Hindlimb muscle (tissue), 1 donor: ENCODE results near the gene CGB2. TPM values are rescaled to one million over a fixed set of nuclear protein-coding genes. Genes with fewer than 3 reads are reported as not detected.
A peak's percentile ranks its signal among the peaks of the same experiment; 100 is the strongest.
"Not testable (repeated sequence)": the region's sequence is repeated elsewhere in the genome, so short reads cannot be mapped to it uniquely, and the experiment has no call there.

ENCODE experiments used
- DNase-seq: peaks from one replicate; pipeline ENCODE4 v3.0.0-alpha.2; 2013
- polyA plus RNA-seq: library from polyadenylated mRNA; unstranded; fragments of 120-200 nt; gene quantifications from one replicate; pipeline ENCODE4 v1.2.1, GENCODE V29; 2013; ENCODE audit not compliant: insufficient read length

Gene CGB2
- polyA plus RNA-seq, 1 donor, result not detected

GRCh38 chr19:49038557-49039276 is 7.0 kb downstream of the CGB2 start:
- not testable (repeated sequence) for DNase-seq

GRCh38 chr19:49039736-49040135 is 8.0 kb downstream of the CGB2 start:
- not testable (repeated sequence) for DNase-seq

DNA sequence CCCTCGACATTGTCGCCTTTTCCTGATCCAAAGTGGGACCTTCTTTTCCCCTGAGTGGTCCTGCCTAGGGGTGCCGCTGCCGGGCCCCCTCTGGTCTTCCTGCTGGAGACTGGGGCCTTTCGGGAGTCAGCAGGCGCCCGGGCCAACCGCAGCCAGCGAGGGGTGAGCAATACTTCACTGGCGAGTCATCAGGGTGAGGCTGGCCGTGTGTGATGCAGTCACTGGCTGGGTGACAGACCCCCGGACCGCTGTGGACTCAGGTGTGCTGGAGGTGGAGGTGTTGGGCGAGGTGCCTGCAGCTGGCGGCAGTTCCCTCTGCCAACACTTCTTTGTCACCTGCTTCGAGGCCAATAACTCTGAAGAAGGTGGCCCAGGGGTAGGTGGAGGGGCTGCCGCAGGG is 10.5 kb downstream of the CGB2 start:
- DNase-seq, result no peak

DNA sequence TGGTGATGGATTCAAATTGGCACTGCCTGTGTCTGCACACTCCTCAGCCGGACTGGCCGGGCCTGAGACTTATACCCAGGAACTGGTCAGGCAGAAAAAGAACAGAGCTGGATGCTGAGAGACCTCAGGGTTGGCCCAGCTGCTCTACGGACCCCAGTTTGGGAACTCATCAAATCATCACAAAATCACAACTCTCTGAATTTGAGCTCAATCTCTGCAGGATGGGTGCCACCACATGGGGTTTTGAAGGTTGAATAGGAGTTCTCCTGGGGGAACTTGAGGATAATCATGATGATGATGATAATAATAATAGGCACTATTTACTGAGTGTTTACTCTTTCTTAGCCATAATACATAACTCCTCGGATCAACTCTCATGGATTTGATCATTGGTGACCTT is 11.0 kb downstream of the CGB2 start:
- DNase-seq, result not testable (repeated sequence)

DNA sequence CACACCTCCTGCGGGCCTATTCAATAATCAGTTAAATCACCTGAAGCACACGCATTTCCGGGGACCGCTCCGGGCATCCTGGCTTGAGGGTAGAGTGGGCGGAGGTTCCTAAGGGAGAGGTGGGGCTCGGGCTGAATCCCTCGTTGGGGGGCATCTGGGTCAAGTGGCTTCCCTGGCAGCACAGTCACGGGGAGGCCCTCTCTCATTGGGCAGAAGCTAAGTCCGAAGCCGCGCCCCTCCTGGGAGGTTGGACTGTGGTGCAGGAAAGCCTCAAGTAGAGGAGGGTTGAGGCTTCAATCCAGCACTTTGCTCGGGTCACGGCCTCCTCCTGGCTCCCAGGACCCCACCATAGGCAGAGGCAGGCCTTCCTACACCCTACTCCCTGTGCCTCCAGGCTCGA is 11.9 kb downstream of the CGB2 start, which contains the start of gene CGB5:
TSS of gene CGB5 (plus strand) at position 301 of the 400 bp plus-strand sequence. CDS start 362 bp downstream, outside the sequence.
- DNase-seq, result not testable (repeated sequence)

GRCh38 chr19:49049011-49049410 is 17.3 kb downstream of the CGB2 start, which contains the start of gene CGB8:
CGB8 (minus strand) TSS chr19:49049111; CDS start chr19:49048739, 372 bp downstream.
- not testable (repeated sequence) for DNase-seq

DNA sequence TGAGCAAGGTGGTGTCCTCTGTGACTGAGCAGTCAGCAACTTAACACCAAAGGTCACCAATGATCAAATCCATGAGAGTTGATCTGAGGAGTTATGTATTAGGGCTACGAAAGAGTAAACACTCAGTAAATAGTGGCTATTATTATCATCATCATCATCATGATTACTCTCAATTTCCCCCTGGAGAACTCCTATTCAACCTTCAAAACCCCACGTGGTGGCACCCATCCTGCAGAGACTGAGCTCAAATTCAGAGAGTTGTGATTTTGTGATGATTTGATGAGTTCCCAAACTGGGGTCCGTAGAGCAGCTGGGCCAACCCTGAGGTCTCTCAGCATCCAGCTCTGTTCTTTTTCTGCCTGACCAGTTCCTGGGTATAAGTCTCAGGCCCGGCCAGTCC is 18.1 kb downstream of the CGB2 start:
- not testable (repeated sequence) for DNase-seq

DNA sequence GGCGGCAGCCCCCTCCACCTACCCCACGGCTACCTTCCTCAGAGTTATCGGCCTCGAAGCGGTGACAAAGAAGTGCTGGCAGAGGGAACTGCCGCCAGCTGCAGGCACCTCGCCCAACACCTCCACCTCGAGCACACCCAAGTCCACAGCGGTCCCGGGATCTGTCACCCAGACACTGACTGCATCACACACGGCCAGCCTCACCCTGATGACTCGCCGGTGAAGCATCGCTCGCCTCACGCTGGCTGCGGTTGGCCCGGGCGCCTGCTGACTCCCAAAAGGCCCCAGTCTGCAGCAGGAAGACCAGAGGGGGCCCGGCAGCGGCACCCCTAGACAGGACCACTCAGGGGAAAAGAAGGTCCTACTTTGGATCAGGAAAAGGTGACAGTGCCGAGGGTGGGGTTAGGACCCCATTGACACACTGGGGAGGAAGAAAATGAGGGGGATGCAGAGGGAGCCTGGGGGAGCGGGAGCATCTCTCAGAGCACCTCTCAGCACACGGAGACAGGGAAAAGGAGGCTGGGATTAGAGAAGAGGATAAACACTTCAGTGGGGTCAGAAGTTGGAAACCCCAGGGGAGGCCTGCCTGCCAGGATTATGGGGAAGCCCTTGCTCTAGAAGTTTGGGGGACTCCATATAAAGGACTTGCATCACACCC is 18.8 kb downstream of the CGB2 start:
- DNase-seq, result not testable (repeated sequence)

DNA sequence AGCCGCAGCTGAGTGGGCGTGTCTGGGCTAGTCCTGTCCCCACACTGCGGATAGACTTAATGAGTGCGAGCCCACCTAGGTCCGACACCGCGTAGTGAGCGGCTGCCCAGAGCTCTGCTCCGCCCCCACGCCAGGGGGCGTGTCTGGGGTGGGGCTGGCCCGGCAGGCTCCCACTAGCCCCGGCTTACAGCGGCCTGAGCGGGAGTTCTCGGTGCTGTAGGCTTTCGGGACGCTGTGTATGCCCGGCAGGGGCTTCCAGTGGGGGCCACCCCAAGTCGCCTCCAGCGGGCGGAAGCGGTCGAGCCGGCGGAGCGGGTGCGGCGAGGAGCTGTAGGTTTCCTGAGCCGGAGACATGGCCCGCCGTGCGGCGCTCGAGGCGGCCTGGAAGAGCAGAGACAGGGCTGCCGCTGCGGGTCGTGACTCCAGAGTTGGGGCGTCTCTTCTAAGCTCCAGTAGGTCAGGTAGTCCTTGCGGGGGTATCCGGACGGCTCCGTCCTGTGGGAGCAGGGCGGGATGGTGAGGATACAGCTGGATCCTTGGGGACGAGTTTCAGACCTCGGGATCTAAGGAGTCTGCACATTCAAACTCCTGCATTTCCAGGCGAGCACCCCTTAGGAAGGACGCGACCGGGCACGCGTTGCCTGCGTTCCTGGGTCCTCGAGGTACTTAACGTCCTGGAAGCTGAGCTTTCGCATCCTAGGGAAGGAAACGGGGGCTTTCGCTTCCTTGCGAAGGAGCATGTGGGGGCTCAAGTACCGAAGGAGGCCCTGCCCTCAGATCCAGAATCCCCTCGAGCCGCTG is 24.6 kb downstream of the CGB2 start:
- peak; percentile 46 for DNase-seq

DNA sequence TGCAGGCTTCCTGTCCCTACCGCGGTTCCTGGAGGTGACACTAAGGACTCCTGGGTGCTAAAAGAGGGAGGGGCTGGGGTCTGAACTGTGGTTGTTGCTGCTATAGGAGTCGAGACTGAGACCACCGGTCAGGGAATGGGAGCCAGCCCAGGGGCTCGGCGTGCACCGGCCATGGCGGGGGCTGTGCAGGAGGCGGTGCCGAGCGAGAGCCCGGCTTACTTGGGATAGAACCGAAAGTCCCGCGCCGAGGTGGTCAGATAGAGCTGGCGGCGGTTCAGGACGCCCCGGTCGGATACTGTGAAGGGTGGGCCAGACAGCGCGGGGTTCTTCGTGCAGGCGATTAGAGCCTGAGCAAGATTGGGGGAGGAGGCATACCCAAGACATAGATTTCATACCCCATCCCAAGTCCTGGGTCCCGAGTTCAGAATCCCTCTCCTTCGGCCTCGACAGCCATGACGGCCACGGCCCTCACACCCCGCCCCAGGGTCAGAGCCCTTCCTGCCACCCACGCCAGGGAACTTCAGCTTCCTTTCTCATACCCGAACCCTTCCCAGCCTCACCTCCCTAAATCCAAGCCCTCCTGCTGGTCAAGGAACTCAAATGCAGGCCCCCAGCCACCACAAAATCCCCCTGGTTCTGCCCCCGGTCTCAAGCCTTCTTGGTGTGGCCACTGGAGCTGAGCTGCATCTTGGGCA is 25.4 kb downstream of the CGB2 start:
- not testable (repeated sequence) for DNase-seq

DNA sequence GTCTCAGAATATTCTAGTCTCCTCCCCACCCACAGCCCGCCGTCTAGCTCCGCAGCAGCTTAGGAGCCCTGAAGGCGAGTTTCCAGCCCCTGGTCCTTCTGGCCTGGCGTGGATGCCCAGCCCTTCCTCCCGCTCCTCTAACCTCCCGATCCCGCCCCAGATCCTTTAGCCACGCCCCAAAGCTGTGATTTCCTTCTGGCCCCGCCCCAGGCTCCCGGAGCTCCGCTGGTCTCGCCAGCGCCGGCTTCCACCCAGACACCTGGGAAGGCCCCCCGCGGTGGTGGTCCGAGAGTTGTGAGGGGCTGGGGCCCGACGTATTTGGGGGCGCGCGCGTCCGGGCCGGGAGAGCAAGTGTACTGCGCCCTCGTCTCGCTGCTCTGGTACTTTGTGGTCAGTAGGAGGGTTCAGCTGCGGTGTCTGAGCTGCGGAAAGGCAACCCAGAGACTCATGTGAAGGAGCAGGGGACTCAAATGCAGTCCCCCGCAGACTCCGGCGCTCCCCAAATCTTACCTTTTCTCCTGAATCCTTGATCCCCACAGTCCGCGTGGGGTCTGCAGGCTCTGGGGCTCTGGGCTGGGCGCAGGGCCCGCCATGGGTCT is 26.0 kb downstream of the CGB2 start, which contains the start of gene CGB7:
TSS of gene CGB7 (minus strand) at position 114 of the 599 bp plus-strand sequence. CDS start 2,374 bp downstream, outside the sequence.
- no peak for DNase-seq

- DNase-seq, result no peak
These were observed 26.9 kb downstream of the CGB2 start for GRCh38 chr19:49058562-49058961.

GRCh38 chr19:49059053-49059452 is 27.4 kb downstream of the CGB2 start:
- DNase-seq, result no peak

DNA sequence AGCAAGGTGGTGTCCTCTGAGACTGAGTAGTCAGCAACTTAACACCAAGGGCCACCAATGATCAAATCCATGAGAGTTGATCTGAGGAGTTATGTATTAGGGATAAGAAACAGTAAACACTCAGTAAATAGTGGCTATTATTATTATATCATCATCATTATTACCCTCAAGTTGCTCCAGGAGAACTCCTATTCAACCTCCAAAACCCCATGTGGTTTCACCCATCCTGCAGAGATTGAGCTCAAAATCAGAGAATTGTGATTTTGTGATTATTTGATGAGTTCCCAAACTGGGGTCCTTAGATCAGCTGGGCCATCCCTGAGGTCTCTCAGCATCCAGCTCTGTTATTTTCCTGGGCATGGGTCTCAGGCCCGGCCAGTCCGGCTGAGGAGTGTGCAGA is 29.3 kb downstream of the CGB2 start:
- no peak for DNase-seq

DNA sequence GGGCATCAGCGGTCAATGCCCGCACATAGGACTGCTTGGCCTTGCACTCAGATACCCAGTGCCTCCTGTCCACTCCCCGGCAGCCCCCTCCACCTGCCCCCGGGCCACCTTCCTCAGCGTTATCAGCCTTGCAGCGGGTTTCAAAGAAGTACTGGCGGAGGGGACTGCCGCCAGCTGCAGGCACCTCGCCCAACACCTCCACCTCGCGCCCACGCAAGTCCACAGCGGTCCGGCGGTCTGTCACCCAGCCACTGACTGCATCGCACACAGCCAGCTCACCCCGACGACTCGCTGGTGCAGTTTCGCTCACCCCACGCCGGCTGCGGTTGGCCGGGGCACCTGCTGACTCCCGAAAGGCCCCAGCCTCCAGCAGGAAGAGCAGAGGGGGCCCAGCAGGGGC is 29.8 kb downstream of the CGB2 start:
- no peak for DNase-seq

DNA sequence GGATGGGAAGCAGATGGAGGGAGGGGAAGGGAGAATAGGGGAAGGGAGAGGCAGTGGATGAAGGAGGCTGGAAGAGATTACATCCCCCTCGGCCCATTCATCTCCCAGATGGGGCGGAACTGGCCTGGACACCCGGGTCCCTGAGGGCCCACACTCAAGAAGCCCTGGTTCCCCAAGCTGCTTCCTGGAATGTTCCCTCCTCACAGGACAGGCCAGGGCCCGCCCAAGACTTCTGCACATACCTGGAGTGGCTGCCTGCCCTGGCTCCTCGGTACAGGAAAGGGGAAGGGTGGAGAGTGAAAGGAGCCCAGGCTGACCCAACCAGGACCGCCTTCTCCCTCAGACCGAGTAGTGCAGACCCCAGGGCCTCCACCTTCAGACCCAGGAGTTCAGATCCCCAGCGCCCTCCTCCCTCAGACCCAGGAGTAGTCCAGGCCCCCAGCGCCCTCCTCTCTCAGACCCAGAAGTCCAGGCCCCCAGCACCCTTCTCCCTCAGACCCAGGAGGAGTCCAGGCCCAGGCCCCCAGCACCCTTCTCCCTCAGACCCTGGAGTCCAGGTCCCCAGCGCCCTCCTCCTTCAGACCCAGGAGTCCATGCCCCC is 32.4 kb downstream of the CGB2 start:
- DNase-seq, result no peak

GRCh38 chr19:49064768-49065611 is 33.3 kb downstream of the CGB2 start, which contains the start of gene NTF4:
NTF4 (minus strand) TSS chr19:49064818; CDS start chr19:49061997, 2,821 bp downstream.
- DNase-seq, result no peak

DNA sequence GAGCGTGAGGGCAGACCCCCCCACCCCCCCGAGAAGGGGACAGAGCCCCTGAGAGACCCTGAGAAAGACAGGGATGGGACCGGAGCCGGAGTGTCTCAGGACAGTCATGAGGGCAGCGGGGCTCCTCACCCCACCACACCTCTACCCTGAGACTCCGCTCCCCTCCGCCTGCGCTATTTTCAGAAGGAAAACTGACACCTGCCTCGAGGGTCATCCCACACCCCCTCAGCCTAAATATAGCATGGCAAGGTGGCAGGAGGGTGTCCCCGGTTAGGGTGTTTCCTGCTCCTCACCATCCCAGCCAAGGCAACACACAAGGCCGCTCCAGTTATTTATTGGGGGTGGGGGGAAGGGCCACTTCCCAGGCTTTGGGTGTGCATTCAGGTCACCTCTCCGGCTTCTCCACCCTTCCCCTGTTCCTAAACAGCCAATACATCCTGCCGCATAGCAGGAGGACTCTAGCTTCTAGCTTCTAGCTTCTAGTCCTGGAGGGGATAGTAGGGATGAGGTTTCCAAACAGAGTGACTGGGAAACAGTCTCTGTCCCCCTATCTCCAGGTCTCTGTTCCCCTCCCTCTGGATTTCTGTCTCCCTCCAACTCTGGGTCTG is 34.3 kb downstream of the CGB2 start:
- DNase-seq, result no peak

GRCh38 chr19:49067554-49067953 is 35.9 kb downstream of the CGB2 start:
- DNase-seq, result no peak

DNA sequence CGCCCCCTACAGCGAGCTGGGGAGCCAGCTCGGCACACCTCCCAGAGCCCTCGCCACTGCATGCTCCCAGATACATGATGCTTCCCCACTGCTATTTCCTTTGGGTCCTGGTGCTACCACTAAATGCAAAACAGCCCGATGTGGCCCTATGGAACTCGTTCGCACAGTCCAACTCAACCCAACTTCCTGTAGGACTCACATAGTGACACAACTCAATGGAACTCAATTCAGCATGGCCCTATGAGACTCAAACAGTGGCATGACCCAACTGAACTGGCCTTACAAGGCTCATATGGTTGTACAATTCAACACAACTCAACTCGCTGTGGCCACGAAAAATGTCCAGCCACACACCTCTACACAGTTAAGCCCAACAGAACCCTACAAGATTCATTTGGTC is 37.3 kb downstream of the CGB2 start:
- no peak for DNase-seq
